T47D (cell line): ENCODE results near the gene GNAS.

Experiments
- DNase-seq, 2 experiments: peaks; one replicate each; pipeline versions ENCODE4 v3.0.0 to v3.0.0-alpha.2; 2011 to 2012; ENCODE audit warnings: low read depth in 1 of 2, low spot score in 1 of 2
- JUND ChIP-seq: IDR thresholded peaks from 2 replicates; pipeline ENCODE4 v1.6.1; 2012; ENCODE audit warnings: low read depth
- in situ Hi-C: cut with HindIII; loops from 2 replicates; pipeline ENCODE4 v1.10.0; 2016; ENCODE audit warnings: low sequenced_read_pairs, low pct_unique_long_range_greater_than_20kb

Gene GNAS

GRCh38 chr20:58882704-58883089 lies 30.2 kb downstream of the GNAS start:
- DNase-seq = no peak
- in situ Hi-C loops = no loop called here
- TF ChIP-seq JUND = no peak

DNA sequence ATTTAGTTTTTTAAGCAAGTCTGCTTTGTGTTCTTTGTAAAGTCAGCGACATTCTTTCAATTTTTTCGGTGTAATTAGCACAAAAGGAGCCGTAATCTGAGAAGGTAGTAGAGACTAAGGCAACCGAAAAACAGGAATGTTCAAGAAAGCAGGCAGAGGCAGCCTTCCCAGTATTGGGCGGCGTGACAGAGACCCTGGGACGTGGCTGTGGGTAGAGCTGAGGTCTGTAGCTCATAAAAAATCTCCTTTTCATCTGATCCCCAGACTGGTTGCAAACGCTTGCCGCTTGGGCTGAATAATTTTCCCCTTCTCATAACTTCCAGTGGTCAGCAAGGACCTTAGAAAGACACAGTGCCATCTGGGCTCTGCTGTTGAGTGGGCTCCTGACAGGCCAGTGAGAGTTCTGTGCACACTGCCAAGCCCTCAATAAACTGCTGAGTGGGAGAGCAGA lies 30.8 kb downstream of the GNAS start:
- TF ChIP-seq JUND = no peak
- in situ Hi-C loops = no loop called here
- no peak for DNase-seq

DNA sequence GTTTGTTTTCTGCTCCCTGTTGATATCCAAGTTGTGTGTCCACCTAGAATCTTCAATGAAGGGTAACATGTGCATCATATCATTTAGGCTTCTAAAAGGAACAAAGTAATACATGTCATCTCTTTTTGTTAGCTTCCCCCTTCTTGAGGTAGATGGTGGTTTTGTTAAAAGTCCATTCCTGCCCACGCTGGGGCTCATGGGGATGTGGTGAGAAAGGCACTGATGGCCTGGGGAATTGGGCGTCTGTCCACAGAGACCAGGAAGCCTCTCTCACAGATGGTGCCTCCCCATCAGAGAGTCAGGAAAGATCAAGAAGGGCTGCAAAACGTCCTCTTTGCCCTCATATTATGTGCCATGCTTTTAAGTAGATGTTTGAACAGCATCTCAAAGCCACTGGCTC lies 32.5 kb downstream of the GNAS start:
- in situ Hi-C loops = no loop called here
- TF ChIP-seq JUND = no peak
- DNase-seq = no peak

DNA sequence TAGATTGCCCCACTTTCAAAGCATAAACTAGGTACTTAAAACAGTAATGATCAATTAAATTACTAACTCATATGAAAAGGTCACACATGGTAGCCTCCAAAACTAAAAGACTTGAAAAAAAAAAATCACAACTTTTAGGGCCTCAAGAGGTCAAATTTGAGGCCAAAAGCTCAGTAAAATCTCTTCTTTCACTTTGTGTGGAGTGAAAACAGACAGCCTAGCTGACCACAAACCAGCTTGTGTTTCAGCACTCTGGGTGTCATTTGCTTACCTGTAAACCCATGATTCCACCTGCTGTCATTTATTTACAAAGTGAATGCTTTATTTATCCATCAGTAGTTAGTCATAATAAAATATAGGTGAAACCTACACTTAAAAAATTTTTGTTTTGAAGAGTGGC lies 34.0 kb downstream of the GNAS start:
- no peak for TF ChIP-seq JUND
- no peak for DNase-seq
- in situ Hi-C loops = no loop called here

DNA sequence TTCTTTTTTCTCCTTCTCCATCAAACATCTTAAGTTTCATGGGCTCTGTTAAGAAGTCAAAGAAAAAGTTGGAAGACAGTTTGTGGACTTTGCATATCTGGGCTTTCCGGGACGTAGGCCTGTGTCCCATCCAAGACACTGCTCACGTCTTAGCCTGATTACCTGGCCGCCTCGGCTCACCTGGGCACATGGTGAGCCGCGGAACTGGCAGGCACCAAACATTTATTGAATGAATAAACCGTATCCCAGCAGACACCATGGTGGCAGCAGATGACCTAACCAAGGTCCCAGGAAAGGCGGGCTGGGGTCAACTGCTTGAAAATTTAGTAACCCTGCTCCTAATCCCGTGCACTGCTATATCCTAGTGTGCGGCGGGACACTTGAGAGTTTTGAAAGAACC lies 35.6 kb downstream of the GNAS start:
- in situ Hi-C loops = no loop called here
- TF ChIP-seq JUND = no peak
- no peak for DNase-seq

DNA sequence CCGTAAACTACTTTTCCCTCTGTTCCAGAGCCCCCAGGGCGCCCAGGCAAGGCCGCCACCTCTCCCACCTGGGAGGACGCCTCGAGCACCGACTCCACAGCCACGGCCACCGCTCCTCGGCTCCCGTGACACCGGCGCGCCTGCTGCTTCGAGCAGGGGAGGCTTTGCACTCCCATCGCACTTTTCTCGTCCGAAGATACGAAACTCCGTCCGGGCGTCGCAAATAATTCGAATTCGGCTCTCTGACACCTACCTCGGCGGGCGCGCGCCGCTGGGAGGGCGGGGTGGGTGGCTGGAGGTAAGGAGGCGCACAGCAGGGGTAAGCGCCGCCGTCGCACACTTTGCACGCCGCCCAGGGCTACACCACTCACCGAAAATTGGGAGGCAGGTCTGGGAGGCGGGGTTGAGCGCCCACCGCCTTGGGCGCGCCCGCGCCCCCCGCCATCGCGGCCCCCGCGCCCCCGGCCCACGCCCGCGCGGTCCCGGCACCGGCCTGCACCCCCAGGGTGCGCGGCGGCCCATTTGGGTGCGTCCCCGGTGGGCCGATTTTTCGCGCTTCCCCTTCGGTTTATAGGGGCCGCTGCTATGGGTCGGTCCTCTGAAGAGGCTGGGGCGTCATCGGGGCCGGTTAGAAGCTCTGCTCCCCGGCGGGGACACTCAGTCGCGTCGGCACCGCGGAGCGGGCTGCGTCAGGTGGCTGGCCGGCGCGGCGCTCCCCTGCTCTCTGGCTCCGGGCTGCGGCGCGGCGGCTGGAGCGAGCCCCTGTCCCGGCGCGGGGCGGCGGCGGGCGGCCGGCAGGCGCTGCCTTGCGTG lies 36.2 kb downstream of the GNAS start:
- TF ChIP-seq JUND = no peak
- DNase-seq = peak; percentile 92
- in situ Hi-C loops = no loop called here

DNA sequence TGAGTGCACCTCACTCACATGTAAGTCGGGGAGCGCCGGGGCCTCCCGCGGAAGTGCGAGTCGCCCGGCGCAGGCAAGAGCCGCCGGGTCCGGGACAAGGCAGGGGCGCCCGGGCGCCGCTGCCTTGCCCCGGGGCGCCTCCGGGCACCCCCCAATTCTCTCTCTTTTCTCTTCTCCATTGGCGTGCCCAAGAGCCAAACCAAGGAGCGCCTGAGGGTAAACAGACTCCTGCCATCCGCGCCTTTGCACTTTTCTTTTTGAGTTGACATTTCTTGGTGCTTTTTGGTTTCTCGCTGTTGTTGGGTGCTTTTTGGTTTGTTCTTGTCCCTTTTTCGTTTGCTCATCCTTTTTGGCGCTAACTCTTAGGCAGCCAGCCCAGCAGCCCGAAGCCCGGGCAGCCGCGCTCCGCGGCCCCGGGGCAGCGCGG lies 36.8 kb downstream of the GNAS start:
- in situ Hi-C loops = no loop called here
- no peak for DNase-seq
- no peak for TF ChIP-seq JUND

DNA sequence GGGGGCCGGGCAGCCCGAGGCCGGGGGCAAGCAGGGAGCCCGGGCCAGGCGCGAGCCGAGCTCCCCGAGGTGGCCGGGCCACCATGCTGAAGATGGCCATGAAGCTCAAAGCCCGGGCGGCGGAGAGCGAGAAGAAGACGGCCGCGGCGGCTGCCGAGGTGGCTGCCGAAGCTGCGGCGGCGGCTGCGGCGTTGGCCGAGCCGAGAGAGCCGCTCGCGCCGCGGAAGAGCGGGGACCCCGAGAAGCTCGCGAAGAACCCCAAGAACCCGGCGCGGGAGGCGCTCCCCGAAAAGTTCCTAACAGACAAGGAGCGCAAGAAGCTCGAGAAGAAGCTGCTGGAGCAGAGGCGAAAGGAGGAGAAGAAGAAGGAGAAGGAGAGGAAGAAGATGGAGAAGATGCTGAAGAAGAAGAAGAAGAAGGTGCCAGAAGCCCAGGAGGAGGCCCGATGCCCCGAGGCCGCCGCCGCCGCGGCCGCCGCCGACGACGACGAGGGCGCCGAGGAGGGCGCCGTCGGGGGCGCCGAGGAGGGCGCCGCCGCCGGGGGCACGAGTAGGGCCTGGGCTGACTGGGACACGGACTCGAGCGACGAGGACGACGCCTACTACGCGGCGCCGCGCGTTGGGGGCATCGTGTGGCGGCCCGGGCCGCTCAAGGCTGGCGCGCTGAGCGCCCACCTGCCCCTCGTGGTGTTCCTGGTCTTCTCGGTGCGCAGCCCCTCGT lies 37.4 kb downstream of the GNAS start:
- DNase-seq = no peak
- in situ Hi-C loops = no loop called here
- TF ChIP-seq JUND = no peak

- TF ChIP-seq JUND = no peak
- in situ Hi-C loops = no loop called here
- peak; percentile 77 to 80 for DNase-seq
Observed at GRCh38 chr20:58890518-58891085, 38.1 kb downstream of the GNAS start.

DNA sequence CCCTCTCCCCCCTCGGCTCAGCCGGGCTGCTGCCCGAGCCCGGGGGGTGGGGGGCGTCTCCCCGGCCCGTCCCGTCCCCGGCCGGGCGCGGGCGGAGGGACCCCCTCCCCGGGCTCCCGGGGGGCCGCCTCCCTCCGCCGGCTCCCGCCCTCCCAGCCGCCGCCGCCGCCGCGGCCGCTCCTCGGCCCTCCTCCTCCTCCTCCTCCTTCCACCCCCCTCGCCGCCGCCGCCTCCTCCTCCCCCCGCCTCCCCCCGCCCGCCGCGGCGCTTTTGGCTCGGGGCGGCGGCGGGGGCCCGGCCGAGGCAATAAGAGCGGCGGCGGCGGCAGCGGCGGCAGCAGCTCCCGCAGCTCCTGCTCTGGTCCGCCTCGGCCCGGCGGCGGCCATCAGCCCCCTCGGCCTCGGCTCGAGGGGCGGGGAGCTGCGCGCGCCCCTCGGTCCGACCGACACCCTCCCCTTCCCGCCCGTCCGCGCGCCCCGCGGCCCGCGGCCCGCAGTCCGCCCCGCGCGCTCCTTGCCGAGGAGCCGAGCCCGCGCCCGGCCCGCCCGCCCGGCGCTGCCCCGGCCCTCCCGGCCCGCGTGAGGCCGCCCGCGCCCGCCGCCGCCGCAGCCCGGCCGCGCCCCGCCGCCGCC lies 38.7 kb downstream of the GNAS start:
- TF ChIP-seq JUND = no peak
- in situ Hi-C loops = no loop called here
- peak; percentile 84 to 91 for DNase-seq

- in situ Hi-C loops = no loop called here
Observed at GRCh38 chr20:58891718-58892140, 39.2 kb downstream of the GNAS start.

DNA sequence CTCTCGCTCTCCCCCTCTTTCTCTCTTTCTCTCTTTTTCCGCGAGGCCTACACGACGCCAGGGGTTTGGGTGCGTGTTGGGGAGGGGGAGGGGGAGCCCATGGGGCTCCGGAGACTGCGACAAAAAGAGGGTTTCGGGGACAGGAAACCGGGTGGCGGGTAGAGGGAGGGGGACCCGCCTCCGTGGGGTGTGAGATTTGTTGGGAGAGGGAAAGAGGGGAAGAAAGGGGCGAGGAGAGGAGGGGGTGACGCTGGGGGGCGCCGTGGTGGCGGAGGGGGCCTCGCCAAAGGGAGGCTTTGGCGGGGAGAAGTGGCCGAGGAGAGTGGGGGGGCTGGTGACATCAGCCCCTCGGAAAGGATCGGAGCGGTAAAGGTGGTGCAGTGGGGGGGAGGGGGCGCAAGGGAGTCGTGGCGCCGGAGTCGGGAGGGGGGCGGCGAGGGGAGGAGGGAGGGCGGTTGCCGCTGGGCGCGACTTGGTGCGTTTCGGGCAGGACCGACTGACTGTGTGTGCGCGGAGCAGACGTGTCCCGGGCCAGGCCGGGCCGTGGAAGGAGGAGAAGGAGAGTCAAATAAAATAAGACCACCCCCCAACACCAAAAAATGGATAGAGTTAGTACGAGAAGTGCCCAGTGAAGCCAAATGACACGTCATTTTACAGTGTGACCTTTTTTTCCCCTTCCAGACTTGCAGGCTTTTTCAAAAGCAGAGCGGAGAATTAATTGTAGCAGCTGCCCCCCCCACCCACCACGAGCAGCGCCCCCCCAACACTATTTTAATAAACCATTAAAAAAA lies 39.8 kb downstream of the GNAS start:
- peak; percentile 73 to 84 for DNase-seq
- no peak for TF ChIP-seq JUND
- in situ Hi-C loops = no loop called here

More at GRCh38 chr20:58891718-58892140, 39.2 kb downstream of the GNAS start:
- peak; percentile 56 to 58 for DNase-seq
- no peak for TF ChIP-seq JUND
